H1 (cell line): ENCODE results near the gene EWSR1. TPM values are rescaled to one million over a fixed set of nuclear protein-coding genes. Genes with fewer than 3 reads are reported as not detected.
A peak's percentile ranks its signal among the peaks of the same experiment; 100 is the strongest.

Source experiments
- CHD7 ChIP-seq: fragments of 300-600 bp; sonication (generic); IDR thresholded peaks from 2 replicates; pipeline ENCODE4 v1.7.1; 2012; ENCODE audit warnings: low read length, moderate library complexity, mild to moderate bottlenecking, inconsistent platforms; ENCODE audit not compliant: insufficient replicate concordance
- CTBP2 ChIP-seq: IDR thresholded peaks from 2 replicates; pipeline ENCODE4 v1.7.0; 2011; ENCODE audit warnings: borderline replicate concordance, mild to moderate bottlenecking, moderate library complexity, mixed read lengths, low read length; ENCODE audit not compliant: insufficient read depth, insufficient read length
- EGR1 ChIP-seq: IDR thresholded peaks from 2 replicates; pipeline ENCODE4 v1.6.1; 2011; ENCODE audit warnings: low read depth, low read length, borderline replicate concordance
- EP300 ChIP-seq, 2 experiments: IDR thresholded peaks; 1 replicate in 1 of 2; 2 replicates in 1 of 2; pipeline ENCODE4 v1.6.1; 2011 to 2012; ENCODE audit warnings: low read depth in 2 of 2, low read length in 2 of 2, mild to moderate bottlenecking in 2 of 2, borderline replicate concordance in 1 of 2, inconsistent platforms in 1 of 2, moderate library complexity in 1 of 2
- JUND ChIP-seq: IDR thresholded peaks from 2 replicates; pipeline ENCODE4 v1.6.1; 2011; ENCODE audit warnings: mild to moderate bottlenecking, improper control_type of control experiment, low read length
- POU5F1 ChIP-seq: IDR thresholded peaks from 2 replicates; pipeline ENCODE4 v1.6.1; 2011; ENCODE audit warnings: low read depth, mild to moderate bottlenecking, low read length, moderate library complexity
- RXRA ChIP-seq: IDR thresholded peaks from 2 replicates; pipeline ENCODE4 v1.6.1; 2011; ENCODE audit warnings: low read depth, mild to moderate bottlenecking, low read length, moderate library complexity; ENCODE audit not compliant: insufficient read depth
- SAP30 ChIP-seq: fragments of 300-600 bp; sonication (generic); IDR thresholded peaks from 2 replicates; pipeline ENCODE4 v1.7.1; 2012; ENCODE audit warnings: low read length, moderate library complexity, mild to moderate bottlenecking, inconsistent platforms; ENCODE audit not compliant: insufficient read depth, insufficient replicate concordance
- SUZ12 ChIP-seq: fragments of 200-600 bp; sonication (generic); IDR thresholded peaks from 2 replicates; pipeline ENCODE4 v1.6.1; 2012; ENCODE audit warnings: mild to moderate bottlenecking, inconsistent platforms, low read length, moderate library complexity, mixed read lengths
- TEAD4 ChIP-seq: IDR thresholded peaks from 2 replicates; pipeline ENCODE4 v1.6.1; 2012; ENCODE audit warnings: low read depth, low read length, inconsistent platforms, mixed read lengths
- ZNF274 ChIP-seq: IDR thresholded peaks from 2 replicates; pipeline ENCODE4 v1.7.0; 2012; ENCODE audit warnings: low read length, borderline replicate concordance; ENCODE audit errors: extremely low read depth
- polyA plus RNA-seq, 7 experiments: library from polyadenylated mRNA; depleted of rRNA in 3 of 7; stranded (reverse) in 5 of 7; unstranded in 2 of 7; fragments of >200 nt in 5 of 7; fragments of 200-250 nt in 2 of 7; gene quantifications; 1 replicate in 5 of 7; 2 replicates in 1 of 7; 4 replicates in 1 of 7; pipeline versions ENCODE4 v1.2.1 to v1.2.3, GENCODE V29; 2011 to 2013; ENCODE audit warnings: missing spikeins in 2 of 7, mixed read lengths in 2 of 7
- total RNA-seq: library from RNA; stranded (reverse); fragmentation: NEBNext Ultra II Directional; extraction: Animal tissue kit (Norgen Biotek cat#: 25700); gene quantifications from 2 replicates; pipeline ENCODE4 v1.2.1, GENCODE V29; 2021

The EWSR1 gene
- total and polyA plus RNA-seq, 2 of the 8 experiments (the other 6 are each of a cell fraction or from before 2014, with no cell fraction given): 387 to 930 TPM

DNA sequence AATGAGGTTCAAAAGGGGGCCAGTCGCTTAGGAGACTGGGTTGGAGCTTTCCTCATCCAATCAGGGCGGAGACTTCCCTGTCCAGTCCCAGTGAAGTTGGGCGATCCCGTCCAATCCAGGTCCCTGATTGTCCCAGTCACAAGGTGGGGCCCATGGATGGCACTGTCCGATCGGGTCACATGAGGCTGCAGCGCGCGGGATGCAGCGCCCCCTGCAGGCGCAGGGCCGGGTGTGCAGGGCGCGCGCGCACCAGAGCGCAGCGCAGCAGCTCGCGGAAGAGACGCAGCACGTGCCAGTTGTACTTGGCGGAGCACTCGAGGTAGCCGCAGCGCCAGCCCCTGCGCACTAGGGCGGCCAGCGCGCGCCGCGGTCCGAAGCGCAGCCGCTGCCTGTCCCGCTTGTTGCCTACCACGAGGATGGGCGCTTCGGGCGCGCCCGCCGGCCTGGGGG is 45.1 kb downstream of the EWSR1 start (continued):
- 0 out of 2 replicates have a peak, but pooled peaks have one; percentile 8 for TF ChIP-seq RXRA
- no peak for TF ChIP-seq CTBP2
- TF ChIP-seq ZNF274: no peak
- TF ChIP-seq SUZ12: no peak
- peak; percentile 88; the same call in 1 of the 2 replicates for TF ChIP-seq TEAD4
- no peak for TF ChIP-seq CHD7
- TF ChIP-seq SAP30: no peak
- TF ChIP-seq EGR1: no peak
- no peak for TF ChIP-seq POU5F1
- TF ChIP-seq EP300 (IDR thresholded peaks at IDR 0.05; ENCODE audit: borderline replicate concordance in 1 of 2, low read depth in 2 of 2, low read length in 2 of 2): no peak
- no peak for TF ChIP-seq JUND
